Uterus (tissue), 2 donors: ENCODE data around the gene KIAA0513.

Experiments
- CTCF ChIP-seq, 4 experiments: fragments of 200-600 bp in 2 of 4; fragments of 450-650 bp in 2 of 4; sonication (generic) in 2 of 4; IDR thresholded peaks; one replicate each; pipeline ENCODE4 v1.5.1; 2016 to 2019; ENCODE audit warnings: antibody characterized with exemption in 4 of 4, mild to moderate bottlenecking in 2 of 4, moderate library complexity in 1 of 4
- POLR2A ChIP-seq, 2 donors: fragments of 450-650 bp; IDR thresholded peaks; one replicate each; pipeline ENCODE4 v1.6.1; 2016; ENCODE audit warnings: antibody characterized with exemption in 2 of 2, mild to moderate bottlenecking in 1 of 2, moderate library complexity in 1 of 2

GRCh38 chr16:85139881-85140339 is 112.3 kb downstream of the KIAA0513 start:
- TF ChIP-seq CTCF (IDR thresholded peaks at IDR 0.05) (no peak), POLR2A (IDR thresholded peaks at IDR 0.05) (no peak)
